Endothelial cell (in vitro differentiated cells): Measurements from ENCODE around the gene MAPK9. TPM values are rescaled to one million over a fixed set of nuclear protein-coding genes. Genes with fewer than 3 reads are reported as not detected.

ENCODE experiments used
- DNase-seq: peaks from one replicate; pipeline ENCODE4 v3.0.0; 2021; ENCODE audit warnings: low spot score
- H3K27ac Mint-ChIP-seq: one replicate; pipeline ENCODE4 v1.8.0; 2021; ENCODE audit warnings: mixed read lengths, inconsistent platforms; ENCODE audit not compliant: unreplicated experiment
- H3K27me3 Mint-ChIP-seq: one replicate; pipeline ENCODE4 v1.8.0; 2021; ENCODE audit warnings: mild to moderate bottlenecking, moderate library complexity, mixed read lengths, inconsistent platforms; ENCODE audit not compliant: unreplicated experiment
- H3K36me3 Mint-ChIP-seq: one replicate; pipeline ENCODE4 v1.8.0; 2021; ENCODE audit warnings: mild to moderate bottlenecking, low read depth, mixed read lengths, inconsistent platforms; ENCODE audit not compliant: unreplicated experiment
- H3K4me1 Mint-ChIP-seq: one replicate; pipeline ENCODE4 v1.8.0; 2021; ENCODE audit warnings: mild to moderate bottlenecking, mixed read lengths, inconsistent platforms; ENCODE audit not compliant: unreplicated experiment
- H3K4me3 Mint-ChIP-seq: one replicate; pipeline ENCODE4 v1.8.0; 2021; ENCODE audit warnings: mild to moderate bottlenecking, mixed read lengths, inconsistent platforms; ENCODE audit not compliant: unreplicated experiment
- H3K9me3 Mint-ChIP-seq: one replicate; pipeline ENCODE4 v1.8.0; 2021; ENCODE audit warnings: mixed read lengths, inconsistent platforms; ENCODE audit not compliant: unreplicated experiment
- total RNA-seq: library from RNA; stranded (reverse); fragmentation: NEBNext Ultra II Directional; extraction: Animal tissue kit (Norgen Biotek cat#: 25700); gene quantifications from one replicate; pipeline ENCODE4 v1.2.1, GENCODE V29; 2021; ENCODE audit not compliant: unreplicated experiment
- TF ChIP-seq, protein P1 (sequence below): fragments of 200-600 bp; sonication (generic); IDR thresholded peaks from one replicate; pipeline ENCODE4 v1.5.0; 2021; ENCODE audit warnings: antibody characterized with exemption; ENCODE audit not compliant: unreplicated experiment

Gene MAPK9
- total RNA-seq, 1 donor from 2014 or later = 51.5 TPM

- Mint-ChIP-seq H3K27ac (peak overlapping the region; percentile 75), H3K4me3 (no peak overlapping the region)
- DNase-seq = no peak
Observed at GRCh38 chr5:180330810-180331646, 39.1 kb upstream of the MAPK9 start.

DNA sequence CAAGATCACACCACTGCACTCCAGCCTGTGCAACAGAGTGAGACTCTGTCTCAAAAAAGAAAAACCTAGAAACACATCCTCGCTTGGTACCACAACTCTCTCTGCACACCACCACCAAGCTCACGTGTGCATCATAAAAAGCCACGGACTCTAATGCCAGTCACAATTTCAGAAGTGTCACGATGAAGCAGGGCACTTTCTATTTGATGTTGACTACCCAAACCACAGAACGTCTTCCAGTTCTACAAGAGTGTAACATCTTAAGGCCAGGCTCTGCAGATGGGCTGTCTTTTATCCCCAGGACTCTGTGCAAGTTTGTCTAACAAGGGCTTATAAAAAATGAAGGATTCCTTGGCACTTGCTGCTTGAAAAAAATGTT, 38.4 kb upstream of the MAPK9 start:
- Mint-ChIP-seq H3K9me3 (no peaks in the 10 kb centered on the region), H3K27me3 (peaks cover 5% of the 10 kb centered on the region), H3K36me3 (peaks cover 3% of the 10 kb centered on the region), H3K4me1 (peaks cover 11% of the 10 kb centered on the region), H3K4me3 (no peak overlapping the region), H3K27ac (no peak overlapping the region)
- no peak for DNase-seq
- TF ChIP-seq, protein P1, sequence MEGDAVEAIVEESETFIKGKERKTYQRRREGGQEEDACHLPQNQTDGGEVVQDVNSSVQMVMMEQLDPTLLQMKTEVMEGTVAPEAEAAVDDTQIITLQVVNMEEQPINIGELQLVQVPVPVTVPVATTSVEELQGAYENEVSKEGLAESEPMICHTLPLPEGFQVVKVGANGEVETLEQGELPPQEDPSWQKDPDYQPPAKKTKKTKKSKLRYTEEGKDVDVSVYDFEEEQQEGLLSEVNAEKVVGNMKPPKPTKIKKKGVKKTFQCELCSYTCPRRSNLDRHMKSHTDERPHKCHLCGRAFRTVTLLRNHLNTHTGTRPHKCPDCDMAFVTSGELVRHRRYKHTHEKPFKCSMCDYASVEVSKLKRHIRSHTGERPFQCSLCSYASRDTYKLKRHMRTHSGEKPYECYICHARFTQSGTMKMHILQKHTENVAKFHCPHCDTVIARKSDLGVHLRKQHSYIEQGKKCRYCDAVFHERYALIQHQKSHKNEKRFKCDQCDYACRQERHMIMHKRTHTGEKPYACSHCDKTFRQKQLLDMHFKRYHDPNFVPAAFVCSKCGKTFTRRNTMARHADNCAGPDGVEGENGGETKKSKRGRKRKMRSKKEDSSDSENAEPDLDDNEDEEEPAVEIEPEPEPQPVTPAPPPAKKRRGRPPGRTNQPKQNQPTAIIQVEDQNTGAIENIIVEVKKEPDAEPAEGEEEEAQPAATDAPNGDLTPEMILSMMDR = no peak

More at GRCh38 chr5:180330810-180331646, 39.1 kb upstream of the MAPK9 start:
- peaks cover 11% of the 10 kb centered on the region for H3K4me1 Mint-ChIP-seq
- H3K9me3 Mint-ChIP-seq = no peaks in the 10 kb centered on the region
- peaks cover 3% of the 10 kb centered on the region for H3K36me3 Mint-ChIP-seq
- H3K27me3 Mint-ChIP-seq = peaks cover 5% of the 10 kb centered on the region
- TF ChIP-seq, protein P1 = no peak

DNA sequence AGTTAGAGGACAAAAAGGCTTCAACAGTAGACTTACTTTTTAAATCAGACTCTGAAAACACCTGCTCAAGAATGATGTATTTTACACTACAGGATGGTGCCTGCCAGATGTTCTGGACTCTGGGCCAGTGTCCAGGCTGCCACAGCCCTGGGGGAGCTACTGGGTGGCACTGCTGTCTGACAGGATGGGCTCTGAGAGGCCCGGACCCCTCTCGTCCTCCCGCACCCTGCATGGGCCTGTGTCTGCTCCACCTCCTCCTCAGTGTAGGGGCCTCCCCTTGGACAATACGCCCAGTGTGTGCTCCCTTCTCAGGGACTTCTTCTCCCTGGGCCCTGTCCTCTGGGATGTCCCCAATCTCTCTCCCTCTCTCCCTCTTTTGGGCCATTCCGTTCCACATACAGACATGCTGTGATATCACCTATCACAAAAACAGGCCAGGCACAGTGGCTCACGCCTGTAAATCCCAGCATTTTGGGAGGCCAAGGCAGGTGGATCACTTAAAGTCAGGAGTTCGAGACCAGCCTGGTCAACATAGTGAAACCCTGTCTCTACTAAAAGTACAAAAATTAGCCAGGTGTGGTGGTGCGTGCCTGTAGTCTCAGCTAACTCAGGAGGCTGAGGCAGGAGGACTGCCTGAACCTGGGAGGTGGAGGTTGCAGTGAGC, 37.9 kb upstream of the MAPK9 start:
- peaks cover 3% of the 10 kb centered on the region for H3K36me3 Mint-ChIP-seq
- no peak overlapping the region for H3K27ac Mint-ChIP-seq

GRCh38 chr5:180329138-180329435, 37.2 kb upstream of the MAPK9 start:
- Mint-ChIP-seq H3K36me3 (peaks cover 3% of the 10 kb centered on the region), H3K4me1 (peaks cover 11% of the 10 kb centered on the region), H3K4me3 (no peak overlapping the region), H3K27ac (no peak overlapping the region), H3K9me3 (no peaks in the 10 kb centered on the region), H3K27me3 (peaks cover 5% of the 10 kb centered on the region)
- DNase-seq = no peak
- TF ChIP-seq, protein P1 = no peak

More for the DNA sequence above, 37.9 kb upstream of the MAPK9 start:
- H3K4me1 Mint-ChIP-seq = peaks cover 11% of the 10 kb centered on the region
- peaks cover 5% of the 10 kb centered on the region for H3K27me3 Mint-ChIP-seq
- no peaks in the 10 kb centered on the region for H3K9me3 Mint-ChIP-seq
- no peak for DNase-seq
- TF ChIP-seq, protein P1 = no peak
- no peak overlapping the region for H3K4me3 Mint-ChIP-seq
